ENCODE measurements around the gene CDC25C. TPM values are rescaled to one million over a fixed set of nuclear protein-coding genes. Genes with fewer than 3 reads are reported as not detected.

Gene CDC25C
- total RNA-seq, 1 donor from 2014 or later: not detected

DNA sequence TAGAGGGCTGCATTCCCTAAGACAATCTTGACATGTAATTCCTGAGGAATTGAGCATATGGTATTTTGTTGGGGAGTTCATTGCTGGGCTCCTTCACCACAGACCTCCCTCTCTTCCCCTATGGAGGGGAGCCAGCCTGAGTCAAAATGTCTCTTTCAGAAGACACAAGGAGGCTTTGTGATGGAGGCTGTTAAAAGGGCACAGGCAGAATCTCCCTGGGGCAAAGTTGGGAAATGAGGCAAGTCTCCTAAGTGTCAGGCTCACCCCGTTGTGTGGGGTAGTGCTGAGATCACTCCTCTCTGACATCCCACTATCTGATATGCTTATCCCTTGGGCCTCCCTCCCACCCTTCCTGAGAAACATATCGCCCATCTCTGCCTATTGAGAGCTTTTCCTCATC is 87.8 kb downstream of the CDC25C start:
- Mint-ChIP-seq H3K27me3 (peaks cover 37% of the 10 kb centered on the region), H3K4me3 (no peak overlapping the region), H3K4me1 (peaks cover 17% of the 10 kb centered on the region), H3K27ac (no peak overlapping the region), H3K9me3 (no peaks in the 10 kb centered on the region), H3K36me3 (ENCODE audit: low read depth) (no peaks in the 10 kb centered on the region)
- intact Hi-C loops (cut with micrococcal nuclease): loop anchor here (10.0 kb wide), 1 partner anchor 71 kb away; no protein-coding TSS in a partner anchor
- ATAC-seq (ENCODE audit: low read depth): no peak
- POLR2A ChIA-PET: no interaction called here
- CTCF ChIA-PET: no interaction called here
- no peak for DNase-seq
- TF ChIP-seq CTCF (IDR thresholded peaks at IDR 0.05): no peak

GRCh38 chr5:138241688-138242571 is 89.7 kb downstream of the CDC25C start:
- no peaks in the 10 kb centered on the region for H3K36me3 Mint-ChIP-seq (ENCODE audit: low read depth)

DNA sequence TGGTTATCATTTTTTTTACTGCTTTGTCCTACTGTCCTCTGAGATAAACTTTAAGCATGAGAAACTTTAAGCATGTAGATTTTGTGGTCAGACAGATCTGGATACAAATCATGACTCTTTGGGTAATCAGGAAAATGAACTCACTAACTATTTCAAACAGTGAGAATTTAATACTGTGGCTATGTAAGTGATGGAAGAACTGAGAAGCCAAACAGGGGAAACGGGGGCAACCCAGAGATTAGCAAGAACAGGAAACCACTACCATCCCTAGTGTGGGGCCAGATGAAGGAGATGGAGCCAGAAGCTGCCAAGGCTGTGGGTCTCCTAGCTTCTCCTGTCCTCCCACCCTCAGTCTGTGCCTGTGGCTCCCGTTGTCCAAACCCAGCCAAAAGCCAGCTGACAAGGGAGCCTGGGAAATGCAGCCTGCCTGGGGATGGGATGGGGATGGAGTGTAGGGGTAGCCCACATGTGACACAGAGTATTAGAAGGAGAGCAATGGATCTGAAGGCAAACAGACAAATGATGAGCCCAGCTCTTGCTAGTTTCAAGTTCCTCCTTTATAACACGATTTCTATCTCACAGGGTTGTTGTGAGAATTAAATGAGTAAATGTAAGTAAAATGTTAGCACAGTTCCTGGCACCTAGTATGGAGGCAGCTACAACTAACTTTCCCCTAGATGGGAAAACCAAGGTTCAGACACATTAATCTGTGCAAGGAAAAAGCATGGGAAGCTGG is 90.8 kb downstream of the CDC25C start:
- DNase-seq (no peak), ATAC-seq (ENCODE audit: low read depth) (no peak)
- Mint-ChIP-seq H3K4me3 (no peak overlapping the region), H3K27ac (no peak overlapping the region), H3K4me1 (peaks cover 17% of the 10 kb centered on the region), H3K9me3 (no peaks in the 10 kb centered on the region), H3K27me3 (peaks cover 42% of the 10 kb centered on the region), H3K36me3 (ENCODE audit: low read depth) (no peaks in the 10 kb centered on the region)
- intact Hi-C loops (cut with micrococcal nuclease): loop anchor here (10.0 kb wide), 1 partner anchor 74 kb away; no protein-coding TSS in a partner anchor
- ChIA-PET CTCF (interaction anchor here (0.5 to 0.6 kb wide), 2 partner anchors 54 to 63 kb away, joined by 3 read pairs; no protein-coding TSS in a partner anchor), POLR2A (interaction anchor here (0.6 to 1.4 kb wide), 3 partner anchors 28 to 144 kb away, joined by 3 to 5 read pairs (median 3); partner anchors contain the start of gene CDC23)
- TF ChIP-seq CTCF (IDR thresholded peaks at IDR 0.05): no peak

More at GRCh38 chr5:138241688-138242571, 89.7 kb downstream of the CDC25C start:
- H3K27me3 Mint-ChIP-seq: peaks cover 38% of the 10 kb centered on the region
- no peak for ATAC-seq (ENCODE audit: low read depth)
- peak; percentile 16 for DNase-seq
- ChIA-PET CTCF (no interaction called here), POLR2A (interaction anchor here (0.6 to 1.9 kb wide), 2 partner anchors 111 to 143 kb away, joined by 3 to 5 read pairs; no protein-coding TSS in a partner anchor)
- H3K27ac Mint-ChIP-seq: no peak overlapping the region
- H3K4me1 Mint-ChIP-seq: peaks cover 17% of the 10 kb centered on the region
- no peak for TF ChIP-seq CTCF (IDR thresholded peaks at IDR 0.05)
- no peaks in the 10 kb centered on the region for H3K9me3 Mint-ChIP-seq
- peak overlapping the region; percentile 60 for H3K4me3 Mint-ChIP-seq
- intact Hi-C loops (cut with micrococcal nuclease): loop anchor here (10.0 kb wide), 1 partner anchor 73 kb away; no protein-coding TSS in a partner anchor

GRCh38 chr5:138238034-138238433 is 93.6 kb downstream of the CDC25C start:
- no peak for TF ChIP-seq CTCF (IDR thresholded peaks at IDR 0.05)
- ATAC-seq (ENCODE audit: low read depth) (no peak), DNase-seq (no peak)
- H3K4me1 Mint-ChIP-seq: peaks cover 17% of the 10 kb centered on the region
- intact Hi-C loops (cut with micrococcal nuclease): no loop called here
- H3K27ac Mint-ChIP-seq: no peak overlapping the region
- ChIA-PET POLR2A (no interaction called here), CTCF (no interaction called here)
- no peaks in the 10 kb centered on the region for H3K36me3 Mint-ChIP-seq (ENCODE audit: low read depth)
- H3K9me3 Mint-ChIP-seq: no peaks in the 10 kb centered on the region
- H3K4me3 Mint-ChIP-seq: no peak overlapping the region
- peaks cover 34% of the 10 kb centered on the region for H3K27me3 Mint-ChIP-seq

Other genes starting within 250 kb of the CDC25C start
- not detected in 2 replicates for gene WNT8A, start 247.8 kb downstream of the CDC25C start, total RNA-seq
- not detected in 2 replicates for gene NME5, start 192.4 kb downstream of the CDC25C start, total RNA-seq
- 63.5 and 77.8 TPM in 2 replicates for gene BRD8, start 153.2 kb downstream of the CDC25C start, total RNA-seq
- gene KIF20A, start 152.7 kb downstream of the CDC25C start, total RNA-seq: 0.40 and 0.44 TPM in 2 replicates
- gene CDC23, start 118.5 kb downstream of the CDC25C start, total RNA-seq: 31.9 and 35.0 TPM in 2 replicates
- not detected in 2 replicates for gene GFRA3, start 57.2 kb downstream of the CDC25C start, total RNA-seq
- gene FAM53C, start 6.5 kb upstream of the CDC25C start, total RNA-seq: 23.5 and 24.9 TPM in 2 replicates
- 85.5 and 94.0 TPM in 2 replicates for gene KDM3B, start 20.9 kb upstream of the CDC25C start, total RNA-seq
- gene REEP2, start 107.3 kb upstream of the CDC25C start, total RNA-seq: 0.42 TPM in 1 of 2 replicates, not detected in the other
- gene EGR1, start 133.7 kb upstream of the CDC25C start, total RNA-seq: 10.9 and 14.2 TPM in 2 replicates
- gene ETF1, start 211.4 kb upstream of the CDC25C start, total RNA-seq: 95.7 and 99.6 TPM in 2 replicates
- gene HSPA9, start 243.6 kb upstream of the CDC25C start, total RNA-seq: 223 and 224 TPM in 2 replicates